C4-2B (cell line): Measurements from ENCODE around the gene FOS.
A peak's percentile ranks its signal among the peaks of the same experiment; 100 is the strongest.

Experiments
- ZFX ChIP-seq: fragments of 450-650 bp; IDR thresholded peaks from 2 replicates; pipeline ENCODE4 v1.6.1; 2017
- TF ChIP-seq, protein P1 (sequence below): fragments of 450-650 bp; conservative IDR thresholded peaks from 2 replicates; pipeline ENCODE4 v1.5.1; 2017; ENCODE audit warnings: mild to moderate bottlenecking

DNA sequence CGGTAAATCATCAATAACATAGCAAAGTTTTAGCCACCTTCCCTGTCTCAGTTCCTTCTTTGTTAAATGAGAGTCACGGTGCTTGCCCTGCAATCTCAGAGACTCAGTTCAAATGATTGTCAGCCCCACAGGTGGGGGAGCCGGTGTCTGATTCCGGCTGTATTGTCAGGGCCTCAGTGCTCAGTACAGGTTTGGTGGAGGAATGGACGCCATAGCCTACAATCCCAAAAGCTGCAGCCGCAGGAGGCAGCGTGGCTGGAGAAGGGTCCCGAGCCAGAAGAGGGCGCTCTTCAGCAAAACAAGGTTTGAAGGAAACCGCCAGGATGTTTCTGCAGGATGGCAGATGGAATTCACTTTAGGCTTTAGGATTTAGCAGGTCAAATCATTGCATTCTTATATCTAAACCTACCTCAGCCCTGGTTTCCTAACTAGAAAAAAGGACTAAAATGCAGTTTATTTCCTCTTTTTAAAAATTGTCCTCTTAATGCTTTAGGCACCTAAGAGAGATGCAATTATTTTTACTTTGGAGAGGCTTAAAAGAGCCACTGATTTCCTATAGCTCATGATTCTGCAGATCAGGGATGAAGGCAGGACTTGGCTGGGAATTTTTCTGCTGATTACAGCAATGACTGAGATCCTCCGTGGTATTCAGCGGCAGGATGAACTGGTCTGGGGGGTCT is 29.2 kb downstream of the FOS start:
- TF ChIP-seq, protein P1, sequence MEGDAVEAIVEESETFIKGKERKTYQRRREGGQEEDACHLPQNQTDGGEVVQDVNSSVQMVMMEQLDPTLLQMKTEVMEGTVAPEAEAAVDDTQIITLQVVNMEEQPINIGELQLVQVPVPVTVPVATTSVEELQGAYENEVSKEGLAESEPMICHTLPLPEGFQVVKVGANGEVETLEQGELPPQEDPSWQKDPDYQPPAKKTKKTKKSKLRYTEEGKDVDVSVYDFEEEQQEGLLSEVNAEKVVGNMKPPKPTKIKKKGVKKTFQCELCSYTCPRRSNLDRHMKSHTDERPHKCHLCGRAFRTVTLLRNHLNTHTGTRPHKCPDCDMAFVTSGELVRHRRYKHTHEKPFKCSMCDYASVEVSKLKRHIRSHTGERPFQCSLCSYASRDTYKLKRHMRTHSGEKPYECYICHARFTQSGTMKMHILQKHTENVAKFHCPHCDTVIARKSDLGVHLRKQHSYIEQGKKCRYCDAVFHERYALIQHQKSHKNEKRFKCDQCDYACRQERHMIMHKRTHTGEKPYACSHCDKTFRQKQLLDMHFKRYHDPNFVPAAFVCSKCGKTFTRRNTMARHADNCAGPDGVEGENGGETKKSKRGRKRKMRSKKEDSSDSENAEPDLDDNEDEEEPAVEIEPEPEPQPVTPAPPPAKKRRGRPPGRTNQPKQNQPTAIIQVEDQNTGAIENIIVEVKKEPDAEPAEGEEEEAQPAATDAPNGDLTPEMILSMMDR, result peak; percentile 90
- TF ChIP-seq ZFX, result no peak
